Ishikawa (cell line): ENCODE data around the gene GIN1.

Experiments
- CEBPB ChIP-seq: IDR thresholded peaks from 2 replicates; pipeline ENCODE4 v1.6.1; 2012
- EGR1 ChIP-seq: IDR thresholded peaks from 2 replicates; pipeline ENCODE4 v1.6.1; 2012
- EP300 ChIP-seq: IDR thresholded peaks from 2 replicates; pipeline ENCODE4 v1.6.1; 2012; ENCODE audit warnings: borderline replicate concordance
- RAD21 ChIP-seq: IDR thresholded peaks from 2 replicates; pipeline ENCODE4 v1.6.1; 2012; ENCODE audit warnings: low read depth
- TEAD4 ChIP-seq: IDR thresholded peaks from 2 replicates; pipeline ENCODE4 v1.6.1; 2012
- ZBTB7A ChIP-seq: IDR thresholded peaks from 2 replicates; pipeline ENCODE4 v1.6.1; 2012; ENCODE audit warnings: low read depth
- TF ChIP-seq, protein P1 (sequence below): IDR thresholded peaks from 2 replicates; pipeline ENCODE4 v1.6.1; 2012; ENCODE audit warnings: low read depth, mild to moderate bottlenecking

DNA sequence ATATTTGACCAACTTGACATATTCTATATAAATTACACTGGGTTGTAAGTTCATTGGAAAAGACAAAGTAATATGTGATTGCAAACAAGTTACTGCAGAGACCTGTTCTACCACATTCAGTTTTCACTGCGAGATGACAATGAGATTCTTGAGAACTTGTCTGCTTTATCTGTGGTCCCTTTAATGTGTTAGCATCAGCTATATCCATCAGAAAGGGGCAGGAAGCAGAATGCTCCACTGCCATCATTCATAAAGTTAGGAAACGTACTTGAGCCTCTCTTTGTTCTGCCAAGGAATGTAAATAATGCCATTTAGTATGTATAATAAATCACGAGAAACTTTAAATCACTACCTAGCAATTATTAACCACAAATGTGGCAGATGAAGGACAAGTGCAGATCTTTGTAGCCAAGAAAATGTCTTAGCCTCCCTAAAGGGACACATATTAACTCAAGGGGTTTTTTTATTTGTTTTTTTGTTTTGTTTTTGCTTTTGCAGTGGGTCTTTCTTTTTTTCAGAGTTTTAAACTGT lies 59.4 kb downstream of the GIN1 start:
- no peak for TF ChIP-seq EP300
- TF ChIP-seq ZBTB7A: no peak
- TF ChIP-seq, protein P1, sequence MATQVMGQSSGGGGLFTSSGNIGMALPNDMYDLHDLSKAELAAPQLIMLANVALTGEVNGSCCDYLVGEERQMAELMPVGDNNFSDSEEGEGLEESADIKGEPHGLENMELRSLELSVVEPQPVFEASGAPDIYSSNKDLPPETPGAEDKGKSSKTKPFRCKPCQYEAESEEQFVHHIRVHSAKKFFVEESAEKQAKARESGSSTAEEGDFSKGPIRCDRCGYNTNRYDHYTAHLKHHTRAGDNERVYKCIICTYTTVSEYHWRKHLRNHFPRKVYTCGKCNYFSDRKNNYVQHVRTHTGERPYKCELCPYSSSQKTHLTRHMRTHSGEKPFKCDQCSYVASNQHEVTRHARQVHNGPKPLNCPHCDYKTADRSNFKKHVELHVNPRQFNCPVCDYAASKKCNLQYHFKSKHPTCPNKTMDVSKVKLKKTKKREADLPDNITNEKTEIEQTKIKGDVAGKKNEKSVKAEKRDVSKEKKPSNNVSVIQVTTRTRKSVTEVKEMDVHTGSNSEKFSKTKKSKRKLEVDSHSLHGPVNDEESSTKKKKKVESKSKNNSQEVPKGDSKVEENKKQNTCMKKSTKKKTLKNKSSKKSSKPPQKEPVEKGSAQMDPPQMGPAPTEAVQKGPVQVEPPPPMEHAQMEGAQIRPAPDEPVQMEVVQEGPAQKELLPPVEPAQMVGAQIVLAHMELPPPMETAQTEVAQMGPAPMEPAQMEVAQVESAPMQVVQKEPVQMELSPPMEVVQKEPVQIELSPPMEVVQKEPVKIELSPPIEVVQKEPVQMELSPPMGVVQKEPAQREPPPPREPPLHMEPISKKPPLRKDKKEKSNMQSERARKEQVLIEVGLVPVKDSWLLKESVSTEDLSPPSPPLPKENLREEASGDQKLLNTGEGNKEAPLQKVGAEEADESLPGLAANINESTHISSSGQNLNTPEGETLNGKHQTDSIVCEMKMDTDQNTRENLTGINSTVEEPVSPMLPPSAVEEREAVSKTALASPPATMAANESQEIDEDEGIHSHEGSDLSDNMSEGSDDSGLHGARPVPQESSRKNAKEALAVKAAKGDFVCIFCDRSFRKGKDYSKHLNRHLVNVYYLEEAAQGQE: no peak
- TF ChIP-seq TEAD4: peak; percentile 51
- TF ChIP-seq CEBPB: no peak
- TF ChIP-seq RAD21: no peak
- TF ChIP-seq EGR1: no peak
